Stimulated activated CD8-positive, alpha-beta memory T cell treated with anti-CD3 and anti-CD28 coated beads, Interleukin-15, amount 100 ng/mL, for 4 hours (primary cell): ENCODE measurements around the gene TRIM47.
"Not testable (repeated sequence)": the region's sequence is repeated elsewhere in the genome, so short reads cannot be mapped to it uniquely, and the experiment has no call there.

Experiments
- DNase-seq, 2 donors: peaks; one replicate each; pipeline ENCODE4 v3.0.0-alpha.2; 2020; ENCODE audit warnings: low read depth in 2 of 2

The TRIM47 gene

GRCh38 chr17:75869282-75870141, 8.9 kb downstream of the TRIM47 start:
- no peak for DNase-seq

GRCh38 chr17:75868730-75869281, 9.6 kb downstream of the TRIM47 start:
- not testable (repeated sequence) for DNase-seq

GRCh38 chr17:75865404-75866188, 12.8 kb downstream of the TRIM47 start:
- DNase-seq = not testable (repeated sequence)

- not testable (repeated sequence) for DNase-seq
Observed at GRCh38 chr17:75864887-75865286, 13.5 kb downstream of the TRIM47 start.

GRCh38 chr17:75864448-75864871, 13.9 kb downstream of the TRIM47 start:
- no peak for DNase-seq

- no peak for DNase-seq
Observed at GRCh38 chr17:75861927-75862317, 16.5 kb downstream of the TRIM47 start.

GRCh38 chr17:75859358-75859757, 19.0 kb downstream of the TRIM47 start:
- DNase-seq = not testable (repeated sequence)

- no peak for DNase-seq
Observed at GRCh38 chr17:75856062-75856756, 22.2 kb downstream of the TRIM47 start.

GRCh38 chr17:75855310-75856061, 22.9 kb downstream of the TRIM47 start, which contains the start of gene WBP2:
TSS of gene WBP2 (minus strand) at chr17:75855335. CDS start at chr17:75855297, 38 bp downstream.
- peak; percentile 94 to 99 for DNase-seq

GRCh38 chr17:75854881-75855309, 23.5 kb downstream of the TRIM47 start:
- DNase-seq = no peak

GRCh38 chr17:75854101-75854748, 24.2 kb downstream of the TRIM47 start:
- no peak for DNase-seq

- DNase-seq = no peak
Observed at GRCh38 chr17:75853433-75853832, 24.9 kb downstream of the TRIM47 start.

GRCh38 chr17:75851693-75851991, 26.7 kb downstream of the TRIM47 start:
- not testable (repeated sequence) for DNase-seq

- DNase-seq = no peak
Observed at GRCh38 chr17:75850928-75851692, 27.3 kb downstream of the TRIM47 start.

- no peak for DNase-seq
Observed at GRCh38 chr17:75849724-75850123, 28.7 kb downstream of the TRIM47 start.

GRCh38 chr17:75849279-75849646, 29.1 kb downstream of the TRIM47 start:
- no peak for DNase-seq

GRCh38 chr17:75848523-75849278, 29.7 kb downstream of the TRIM47 start:
- peak in 1 of 2 donors; percentile 58 for DNase-seq

GRCh38 chr17:75847614-75848522, 30.5 kb downstream of the TRIM47 start:
- no peak for DNase-seq
